ENCODE data around the gene USP7. TPM values are rescaled to one million over a fixed set of nuclear protein-coding genes. Genes with fewer than 3 reads are reported as not detected.
A peak's percentile ranks its signal among the peaks of the same experiment; 100 is the strongest.

USP7 gene
- total and polyA plus RNA-seq, 9 donors = 28.1 to 104 (median 86.3) TPM

- H3K27ac ChIP-seq = peak overlapping the region in 1 of 2 donors; percentile 46
Measured at GRCh38 chr16:8858994-8859912, 104.5 kb downstream of the USP7 start.

GRCh38 chr16:8855972-8856371 lies 107.7 kb downstream of the USP7 start:
- peak in 1 of 5 donors; percentile 4 for DNase-seq
- WGBS, 3 donors = 58 to 67% (median 64%) methylated on average over 5 of the region's 5 CpGs
- intact Hi-C loops (cut with DNase I) = no loop called here
- H3K27ac ChIP-seq = no peak overlapping the region
- no peak overlapping the region for H3K4me3 ChIP-seq
- H3K36me3 ChIP-seq = no peaks in the 10 kb centered on the region
- H3K4me1 ChIP-seq (ENCODE audit: insufficient read depth) = peaks cover 11% of the 10 kb centered on the region
- TF ChIP-seq POLR2A (IDR thresholded peaks at IDR 0.05) = no peak
- no peak for TF ChIP-seq EP300 (IDR thresholded peaks at IDR 0.05)
- no peak for TF ChIP-seq CTCF (IDR thresholded peaks at IDR 0.05)
- H3K9me3 ChIP-seq = no peaks in the 10 kb centered on the region
- H3K27me3 ChIP-seq = no peaks in the 10 kb centered on the region

More at GRCh38 chr16:8858994-8859912, 104.5 kb downstream of the USP7 start:
- no peaks in the 10 kb centered on the region for H3K27me3 ChIP-seq
- 91 to 93% (median 92%) methylated on average over 31 of the region's 31 CpGs for WGBS, 3 donors
- DNase-seq = peak in 1 of 5 donors; percentile 28
- no peaks in the 10 kb centered on the region for H3K36me3 ChIP-seq
- no peak for TF ChIP-seq POLR2A (IDR thresholded peaks at IDR 0.05)
- no peak for TF ChIP-seq EP300 (IDR thresholded peaks at IDR 0.05)
- no peak for TF ChIP-seq CTCF (IDR thresholded peaks at IDR 0.05)
- H3K4me3 ChIP-seq = no peak overlapping the region
- no peaks in the 10 kb centered on the region for H3K9me3 ChIP-seq
- intact Hi-C loops (cut with DNase I) = no loop called here
- H3K4me1 ChIP-seq (ENCODE audit: insufficient read depth) = peaks cover 19% of the 10 kb centered on the region

- DNase-seq = peak in 1 of 5 donors; percentile 23
- no peak for TF ChIP-seq CTCF (IDR thresholded peaks at IDR 0.05)
Measured at GRCh38 chr16:8855051-8855786, 108.5 kb downstream of the USP7 start.

GRCh38 chr16:8854298-8854948 lies 109.3 kb downstream of the USP7 start:
- intact Hi-C loops (cut with DNase I) = no loop called here
- 84 to 89% (median 89%) methylated on average over 9 of the region's 9 CpGs for WGBS, 3 donors
- H3K27me3 ChIP-seq = no peaks in the 10 kb centered on the region
- H3K9me3 ChIP-seq = no peaks in the 10 kb centered on the region
- no peak overlapping the region for H3K4me3 ChIP-seq
- H3K4me1 ChIP-seq (ENCODE audit: insufficient read depth) = peaks cover 10% of the 10 kb centered on the region
- peak in 1 of 5 donors; percentile 34 for DNase-seq
- H3K36me3 ChIP-seq = no peaks in the 10 kb centered on the region
- H3K27ac ChIP-seq = no peak overlapping the region
- TF ChIP-seq POLR2A (IDR thresholded peaks at IDR 0.05) (no peak), EP300 (IDR thresholded peaks at IDR 0.05) (no peak), CTCF (IDR thresholded peaks at IDR 0.05) (no peak)

More at GRCh38 chr16:8855051-8855786, 108.5 kb downstream of the USP7 start:
- intact Hi-C loops (cut with DNase I) = no loop called here
- no peaks in the 10 kb centered on the region for H3K27me3 ChIP-seq
- H3K4me1 ChIP-seq (ENCODE audit: insufficient read depth) = peaks cover 9% of the 10 kb centered on the region
- H3K36me3 ChIP-seq = no peaks in the 10 kb centered on the region
- 90 to 92% (median 91%) methylated on average over 11 of the region's 11 CpGs for WGBS, 3 donors
- no peak overlapping the region for H3K27ac ChIP-seq
- no peak overlapping the region for H3K4me3 ChIP-seq
- no peaks in the 10 kb centered on the region for H3K9me3 ChIP-seq

All from ovary (tissue), 9 donors.